GM12878 (cell line): ENCODE data around the gene DHCR7.

Experiments
- CTCF ChIP-seq, 3 experiments: IDR thresholded peaks in 2 of 3; conservative IDR thresholded peaks in 1 of 3; 2 replicates each; pipeline ENCODE4 v1.5.1; 2011; ENCODE audit warnings: low read depth in 3 of 3, low read length in 3 of 3, mild to moderate bottlenecking in 3 of 3, control low read depth in 2 of 3, moderate library complexity in 2 of 3, inconsistent platforms in 1 of 3, mixed read lengths in 1 of 3; ENCODE audit not compliant: control insufficient read depth in 2 of 3, insufficient read depth in 1 of 3; ENCODE audit errors: extremely low read depth in 1 of 3
- EZH2 ChIP-seq: IDR thresholded peaks from 2 replicates; pipeline ENCODE4 v1.6.1; 2012; ENCODE audit warnings: low read depth, mild to moderate bottlenecking, control low read depth, inconsistent platforms, low read length, borderline replicate concordance; ENCODE audit not compliant: control insufficient read depth
- MTA3 ChIP-seq: IDR thresholded peaks from 2 replicates; pipeline ENCODE4 v1.6.1; 2012; ENCODE audit warnings: low read length, inconsistent platforms, borderline replicate concordance

- no peak for TF ChIP-seq CTCF (IDR thresholded peaks at IDR 0.05 in 2 of 3, conservative IDR thresholded peaks at IDR 0.05 in 1 of 3; ENCODE audit: control insufficient read depth in 2 of 3, extremely low read depth in 1 of 3, insufficient read depth in 1 of 3, low read depth in 3 of 3, low read length in 3 of 3)
- no peak for TF ChIP-seq EZH2
- TF ChIP-seq MTA3: no peak
These were observed 56.4 kb downstream of the DHCR7 start for GRCh38 chr11:71391796-71392195.
